T-helper 2 cell treated with Interferon-gamma antibody and Interleukin-4, amounts not matched to agents 100 ng/mL and 5 ng/mL, for 36 hours (primary cell): Measurements from ENCODE around the gene PDCD11. TPM values are rescaled to one million over a fixed set of nuclear protein-coding genes. Genes with fewer than 3 reads are reported as not detected.

Experiments used
- total RNA-seq: library from RNA; stranded (reverse); gene quantifications from 2 replicates; pipeline ENCODE4 v1.2.3, GENCODE V29; 2022

The PDCD11 gene
- total RNA-seq, 1 donor from 2014 or later, result 60.1 TPM

Other genes with a start within 250 kb of the PDCD11 start
- 71.7 and 77.0 TPM in 2 replicates for gene NT5C2, start 203.4 kb upstream of the PDCD11 start, total RNA-seq
- not detected in 2 replicates for gene RPEL1, start 150.7 kb upstream of the PDCD11 start, total RNA-seq
- 0.25 and 0.27 TPM in 2 replicates for gene INA, start 119.5 kb upstream of the PDCD11 start, total RNA-seq
- gene PCGF6, start 45.5 kb upstream of the PDCD11 start, total RNA-seq, result 12.6 and 13.6 TPM in 2 replicates
- gene TAF5, start 28.6 kb upstream of the PDCD11 start, total RNA-seq, result 10.3 and 11.2 TPM in 2 replicates
- gene ATP5MK, start 151 bp upstream of the PDCD11 start, total RNA-seq, result 318 and 323 TPM in 2 replicates
- 78.3 and 80.0 TPM in 2 replicates for gene CALHM2, start 55.7 kb downstream of the PDCD11 start, total RNA-seq
- gene CALHM1, start 62.3 kb downstream of the PDCD11 start, total RNA-seq, result 0.25 and 0.27 TPM in 2 replicates
- 0.14 TPM in 1 of 2 replicates, not detected in the other for gene CALHM3, start 82.6 kb downstream of the PDCD11 start, total RNA-seq
- 1.5 TPM in 2 replicates for gene NEURL1, start 97.1 kb downstream of the PDCD11 start, total RNA-seq